ENCODE results near the gene SUSD5.

The SUSD5 gene

GRCh38 chr3:33229066-33229465 lies 10.5 kb upstream of the SUSD5 start:
- DNase-seq (ENCODE audit: low read depth, low spot score) = no peak
- in situ Hi-C loops (cut with HindIII; ENCODE audit: low sequenced_read_pairs) = no loop called here
- no peak overlapping the region for H3K4me3 ChIP-seq (ENCODE audit: low read depth, low read length)
- TF ChIP-seq CTCF (IDR thresholded peaks at IDR 0.05; ENCODE audit: low read depth, low read length) = no peak

- DNase-seq (ENCODE audit: low read depth, low spot score) = no peak
- no peak for TF ChIP-seq CTCF (IDR thresholded peaks at IDR 0.05; ENCODE audit: low read depth, low read length)
- in situ Hi-C loops (cut with HindIII; ENCODE audit: low sequenced_read_pairs) = no loop called here
- no peak overlapping the region for H3K4me3 ChIP-seq (ENCODE audit: low read depth, low read length)
Measured at GRCh38 chr3:33221241-33221640, 2.6 kb upstream of the SUSD5 start.

GRCh38 chr3:33219175-33219487 lies 521 bp upstream of the SUSD5 start:
- TF ChIP-seq CTCF (IDR thresholded peaks at IDR 0.05; ENCODE audit: low read depth, low read length) = no peak
- H3K4me3 ChIP-seq (ENCODE audit: low read depth, low read length) = peak overlapping the region; percentile 58
- no peak for DNase-seq (ENCODE audit: low read depth, low spot score)
- in situ Hi-C loops (cut with HindIII; ENCODE audit: low sequenced_read_pairs) = no loop called here

- no peak for TF ChIP-seq CTCF (IDR thresholded peaks at IDR 0.05; ENCODE audit: low read depth, low read length)
- peak overlapping the region; percentile 58 for H3K4me3 ChIP-seq (ENCODE audit: low read depth, low read length)
- DNase-seq (ENCODE audit: low read depth, low spot score) = peak; percentile 52
- in situ Hi-C loops (cut with HindIII; ENCODE audit: low sequenced_read_pairs) = no loop called here
Measured at GRCh38 chr3:33217866-33218445, 654 bp downstream of the SUSD5 start.

GRCh38 chr3:33215739-33216138 lies 2.9 kb downstream of the SUSD5 start:
- H3K4me3 ChIP-seq (ENCODE audit: low read depth, low read length) = no peak overlapping the region
- no peak for DNase-seq (ENCODE audit: low read depth, low spot score)
- in situ Hi-C loops (cut with HindIII; ENCODE audit: low sequenced_read_pairs) = no loop called here
- TF ChIP-seq CTCF (IDR thresholded peaks at IDR 0.05; ENCODE audit: low read depth, low read length) = no peak

GRCh38 chr3:33212406-33212805 lies 6.2 kb downstream of the SUSD5 start:
- H3K4me3 ChIP-seq (ENCODE audit: low read depth, low read length) = no peak overlapping the region
- DNase-seq (ENCODE audit: low read depth, low spot score) = no peak
- TF ChIP-seq CTCF (IDR thresholded peaks at IDR 0.05; ENCODE audit: low read depth, low read length) = no peak
- in situ Hi-C loops (cut with HindIII; ENCODE audit: low sequenced_read_pairs) = no loop called here

- in situ Hi-C loops (cut with HindIII; ENCODE audit: low sequenced_read_pairs) = no loop called here
- DNase-seq (ENCODE audit: low read depth, low spot score) = peak; percentile 94
- no peak for TF ChIP-seq CTCF (IDR thresholded peaks at IDR 0.05; ENCODE audit: low read depth, low read length)
- no peak overlapping the region for H3K4me3 ChIP-seq (ENCODE audit: low read depth, low read length)
Measured at GRCh38 chr3:33211444-33211843, 7.2 kb downstream of the SUSD5 start.
